ENCODE measurements around the gene GAB1. TPM values are rescaled to one million over a fixed set of nuclear protein-coding genes. Genes with fewer than 3 reads are reported as not detected.

GAB1 gene
- total RNA-seq, 5 donors from 2014 or later (not counting 1 experiment from before 2014, with no cell fraction given): 0.20 to 1.7 (median 0.96) TPM

- no peaks in the 10 kb centered on the region for H3K4me1 Mint-ChIP-seq
- H3K9me3 Mint-ChIP-seq: no peaks in the 10 kb centered on the region
These were observed 53.0 kb downstream of the GAB1 start for GRCh38 chr4:143389579-143390195.

GRCh38 chr4:143390764-143391163 lies 54.1 kb downstream of the GAB1 start:
- WGBS (ENCODE audit: insufficient coverage): 74% methylated on average over 3 of the region's 3 CpGs
- POLR2A ChIA-PET: no interaction called here
- no peak for DNase-seq
- H3K27ac ChIP-seq (ENCODE audit: low read length): no peak overlapping the region
- CTCF ChIA-PET: no interaction called here
- Mint-ChIP-seq H3K36me3 (no peaks in the 10 kb centered on the region), H3K4me1 (no peaks in the 10 kb centered on the region), H3K9me3 (no peaks in the 10 kb centered on the region), H3K4me3 (no peak overlapping the region), H3K27ac (no peak overlapping the region), H3K27me3 (peaks cover 15 to 19% of the 10 kb centered on the region in 2 donors)
- no peak overlapping the region for H3K4me3 ChIP-seq (ENCODE audit: control insufficient read depth in 1 of 2, extremely low read depth in 1 of 2, low read length in 1 of 2)
- no peak for ATAC-seq (replicated peaks in 1 of 4)
- no peaks in the 10 kb centered on the region for H3K4me1 ChIP-seq (ENCODE audit: control insufficient read depth in 1 of 2, extremely low read depth in 1 of 2, insufficient read depth in 2 of 2, low read length in 2 of 2)
- H3K9me3 ChIP-seq: no peaks in the 10 kb centered on the region
- no peaks in the 10 kb centered on the region for H3K36me3 ChIP-seq (ENCODE audit: control insufficient read depth in 2 of 2, extremely low read depth in 1 of 2, insufficient read depth in 1 of 2, low read length in 1 of 2)
- peaks cover 0 to 8% of the 10 kb centered on the region in 2 experiments for H3K27me3 ChIP-seq (replicated peaks in 1 of 2; ENCODE audit: control insufficient read depth in 2 of 2, extremely low read depth in 1 of 2, insufficient read depth in 2 of 2, low read length in 1 of 2)

More at GRCh38 chr4:143389579-143390195, 53.0 kb downstream of the GAB1 start:
- peaks cover 0 to 8% of the 10 kb centered on the region in 2 experiments for H3K27me3 ChIP-seq (replicated peaks in 1 of 2; ENCODE audit: control insufficient read depth in 2 of 2, extremely low read depth in 1 of 2, insufficient read depth in 2 of 2, low read length in 1 of 2)
- DNase-seq: no peak
- H3K4me3 ChIP-seq (ENCODE audit: control insufficient read depth in 1 of 2, extremely low read depth in 1 of 2, low read length in 1 of 2): no peak overlapping the region
- no peak for ATAC-seq (replicated peaks in 1 of 4)
- no peaks in the 10 kb centered on the region for H3K36me3 Mint-ChIP-seq
- no peaks in the 10 kb centered on the region for H3K4me1 ChIP-seq (ENCODE audit: control insufficient read depth in 1 of 2, extremely low read depth in 1 of 2, insufficient read depth in 2 of 2, low read length in 2 of 2)
- no peaks in the 10 kb centered on the region for H3K9me3 ChIP-seq
- WGBS (ENCODE audit: insufficient coverage): no CpG with 5 or more reads among the region's 1 CpG
- POLR2A ChIA-PET: no interaction called here
- H3K27me3 Mint-ChIP-seq: peaks cover 15% of the 10 kb centered on the region in 2 donors
- no peak overlapping the region for H3K4me3 Mint-ChIP-seq
- H3K27ac Mint-ChIP-seq: no peak overlapping the region
- no peaks in the 10 kb centered on the region for H3K36me3 ChIP-seq (ENCODE audit: control insufficient read depth in 2 of 2, extremely low read depth in 1 of 2, insufficient read depth in 1 of 2, low read length in 1 of 2)
- H3K27ac ChIP-seq (ENCODE audit: low read length): no peak overlapping the region
- CTCF ChIA-PET: no interaction called here

- CTCF ChIA-PET: no interaction called here
- no peak overlapping the region for H3K4me3 Mint-ChIP-seq
- DNase-seq (no peak), ATAC-seq (replicated peaks in 1 of 4) (no peak)
- H3K27me3 Mint-ChIP-seq: peaks cover 17 to 24% of the 10 kb centered on the region in 2 donors
- POLR2A ChIA-PET: no interaction called here
- Histone ChIP-seq H3K9me3 (no peaks in the 10 kb centered on the region), H3K4me1 (ENCODE audit: control insufficient read depth in 1 of 2, extremely low read depth in 1 of 2, insufficient read depth in 2 of 2, low read length in 2 of 2) (no peaks in the 10 kb centered on the region), H3K36me3 (ENCODE audit: control insufficient read depth in 2 of 2, extremely low read depth in 1 of 2, insufficient read depth in 1 of 2, low read length in 1 of 2) (no peaks in the 10 kb centered on the region), H3K27ac (ENCODE audit: low read length) (no peak overlapping the region), H3K4me3 (ENCODE audit: control insufficient read depth in 1 of 2, extremely low read depth in 1 of 2, low read length in 1 of 2) (no peak overlapping the region), H3K27me3 (replicated peaks in 1 of 2; ENCODE audit: control insufficient read depth in 2 of 2, extremely low read depth in 1 of 2, insufficient read depth in 2 of 2, low read length in 1 of 2) (peaks cover 0 to 8% of the 10 kb centered on the region in 2 experiments)
- no peaks in the 10 kb centered on the region for H3K4me1 Mint-ChIP-seq
- no peaks in the 10 kb centered on the region for H3K9me3 Mint-ChIP-seq
- WGBS (ENCODE audit: insufficient coverage): 83% methylated on average over 3 of the region's 3 CpGs
- no peak overlapping the region for H3K27ac Mint-ChIP-seq
- no peaks in the 10 kb centered on the region for H3K36me3 Mint-ChIP-seq
These were observed 54.6 kb downstream of the GAB1 start for GRCh38 chr4:143391261-143391660.

GRCh38 chr4:143391895-143392294 lies 55.2 kb downstream of the GAB1 start:
- Mint-ChIP-seq H3K4me3 (no peak overlapping the region), H3K4me1 (no peaks in the 10 kb centered on the region), H3K27ac (no peak overlapping the region), H3K27me3 (peaks cover 20 to 25% of the 10 kb centered on the region in 2 donors), H3K36me3 (no peaks in the 10 kb centered on the region), H3K9me3 (no peaks in the 10 kb centered on the region)
- Histone ChIP-seq H3K9me3 (no peaks in the 10 kb centered on the region), H3K4me1 (ENCODE audit: control insufficient read depth in 1 of 2, extremely low read depth in 1 of 2, insufficient read depth in 2 of 2, low read length in 2 of 2) (no peaks in the 10 kb centered on the region), H3K27ac (ENCODE audit: low read length) (no peak overlapping the region), H3K36me3 (ENCODE audit: control insufficient read depth in 2 of 2, extremely low read depth in 1 of 2, insufficient read depth in 1 of 2, low read length in 1 of 2) (no peaks in the 10 kb centered on the region), H3K27me3 (replicated peaks in 1 of 2; ENCODE audit: control insufficient read depth in 2 of 2, extremely low read depth in 1 of 2, insufficient read depth in 2 of 2, low read length in 1 of 2) (peaks cover 0 to 5% of the 10 kb centered on the region in 2 experiments), H3K4me3 (ENCODE audit: control insufficient read depth in 1 of 2, extremely low read depth in 1 of 2, low read length in 1 of 2) (no peak overlapping the region)
- no CpG with 5 or more reads among the region's 3 CpGs for WGBS (ENCODE audit: insufficient coverage)
- ChIA-PET POLR2A (no interaction called here), CTCF (no interaction called here)
- no peak for ATAC-seq (replicated peaks in 1 of 4)
- DNase-seq: no peak

- H3K4me1 Mint-ChIP-seq: no peaks in the 10 kb centered on the region
- no peak overlapping the region for H3K4me3 Mint-ChIP-seq
- POLR2A ChIA-PET: no interaction called here
These were observed 56.5 kb downstream of the GAB1 start for GRCh38 chr4:143393195-143393594.

GRCh38 chr4:143394739-143395453 lies 58.2 kb downstream of the GAB1 start:
- no peaks in the 10 kb centered on the region for H3K4me1 ChIP-seq (ENCODE audit: control insufficient read depth in 1 of 2, extremely low read depth in 1 of 2, insufficient read depth in 2 of 2, low read length in 2 of 2)
- H3K36me3 Mint-ChIP-seq: no peaks in the 10 kb centered on the region
- POLR2A ChIA-PET: no interaction called here
- H3K9me3 Mint-ChIP-seq: no peaks in the 10 kb centered on the region
- H3K27ac Mint-ChIP-seq: no peak overlapping the region
- H3K27me3 ChIP-seq (replicated peaks in 1 of 2; ENCODE audit: control insufficient read depth in 2 of 2, extremely low read depth in 1 of 2, insufficient read depth in 2 of 2, low read length in 1 of 2): no peaks in the 10 kb centered on the region
- DNase-seq (no peak), ATAC-seq (replicated peaks in 1 of 4) (no peak)
- H3K27me3 Mint-ChIP-seq: peaks cover 11 to 19% of the 10 kb centered on the region in 2 donors
- no peak overlapping the region for H3K4me3 Mint-ChIP-seq
- WGBS (ENCODE audit: insufficient coverage): no CpG with 5 or more reads among the region's 3 CpGs
- H3K4me3 ChIP-seq (ENCODE audit: control insufficient read depth in 1 of 2, extremely low read depth in 1 of 2, low read length in 1 of 2): no peak overlapping the region
- no peaks in the 10 kb centered on the region for H3K9me3 ChIP-seq
- peaks cover 0 to 2% (median 0%) of the 10 kb centered on the region in 3 donors for H3K4me1 Mint-ChIP-seq
- H3K36me3 ChIP-seq (ENCODE audit: control insufficient read depth in 2 of 2, extremely low read depth in 1 of 2, insufficient read depth in 1 of 2, low read length in 1 of 2): no peaks in the 10 kb centered on the region
- no peak overlapping the region for H3K27ac ChIP-seq (ENCODE audit: low read length)
- CTCF ChIA-PET: no interaction called here

More at GRCh38 chr4:143393195-143393594, 56.5 kb downstream of the GAB1 start:
- no peak for ATAC-seq (replicated peaks in 1 of 4)
- no peaks in the 10 kb centered on the region for H3K9me3 Mint-ChIP-seq
- H3K36me3 Mint-ChIP-seq: no peaks in the 10 kb centered on the region
- peaks cover 12 to 19% of the 10 kb centered on the region in 2 donors for H3K27me3 Mint-ChIP-seq
- Histone ChIP-seq H3K4me3 (ENCODE audit: control insufficient read depth in 1 of 2, extremely low read depth in 1 of 2, low read length in 1 of 2) (no peak overlapping the region), H3K9me3 (no peaks in the 10 kb centered on the region), H3K4me1 (ENCODE audit: control insufficient read depth in 1 of 2, extremely low read depth in 1 of 2, insufficient read depth in 2 of 2, low read length in 2 of 2) (no peaks in the 10 kb centered on the region), H3K27ac (ENCODE audit: low read length) (no peak overlapping the region), H3K27me3 (replicated peaks in 1 of 2; ENCODE audit: control insufficient read depth in 2 of 2, extremely low read depth in 1 of 2, insufficient read depth in 2 of 2, low read length in 1 of 2) (no peaks in the 10 kb centered on the region), H3K36me3 (ENCODE audit: control insufficient read depth in 2 of 2, extremely low read depth in 1 of 2, insufficient read depth in 1 of 2, low read length in 1 of 2) (no peaks in the 10 kb centered on the region)
- DNase-seq: no peak
- CTCF ChIA-PET: interaction anchor here in 1 of 2 donors (0.7 kb wide), 1 partner anchor 1213 kb away, joined by 6 read pairs; no protein-coding TSS in a partner anchor
- H3K27ac Mint-ChIP-seq: no peak overlapping the region
- WGBS (ENCODE audit: insufficient coverage): no CpG with 5 or more reads among the region's 1 CpG
